DOHH2 (cell line): ENCODE measurements around the gene HIPK1.

Experiments used
- EZH2phosphoT487 ChIP-seq: fragments of 200-600 bp; sonication (generic); IDR thresholded peaks from 2 replicates; pipeline ENCODE4 v1.6.1; 2017; ENCODE audit warnings: borderline replicate concordance, mild to moderate bottlenecking, antibody characterized with exemption, low read length, moderate library complexity, mixed read lengths
- TF ChIP-seq, protein P1 (sequence below): fragments of 200-600 bp; sonication (generic); IDR thresholded peaks from one replicate; pipeline ENCODE4 v1.5.1; 2014; ENCODE audit warnings: antibody characterized with exemption, mild to moderate bottlenecking, low read depth, low read length; ENCODE audit not compliant: poor library complexity, severe bottlenecking

DNA sequence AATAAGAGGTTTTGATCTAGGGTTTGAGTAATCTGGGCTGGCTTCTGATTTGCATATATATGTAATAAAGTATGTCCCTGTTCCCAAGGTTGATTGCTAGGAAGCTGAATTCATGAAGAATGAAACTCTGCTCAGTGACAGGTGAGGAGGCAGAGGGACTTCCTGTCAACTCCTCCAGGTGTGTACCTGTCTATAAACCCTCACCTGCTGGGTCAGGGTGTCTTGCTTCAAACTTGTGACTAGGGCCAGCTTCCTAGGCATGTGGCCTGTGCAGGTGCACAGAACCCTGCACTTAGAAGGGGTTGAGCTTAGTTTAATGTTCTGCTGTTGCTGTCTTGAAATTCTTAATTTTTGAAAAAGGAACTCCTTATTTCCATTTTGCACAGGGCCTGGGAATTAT is 71.3 kb downstream of the HIPK1 start:
- TF ChIP-seq, protein P1, sequence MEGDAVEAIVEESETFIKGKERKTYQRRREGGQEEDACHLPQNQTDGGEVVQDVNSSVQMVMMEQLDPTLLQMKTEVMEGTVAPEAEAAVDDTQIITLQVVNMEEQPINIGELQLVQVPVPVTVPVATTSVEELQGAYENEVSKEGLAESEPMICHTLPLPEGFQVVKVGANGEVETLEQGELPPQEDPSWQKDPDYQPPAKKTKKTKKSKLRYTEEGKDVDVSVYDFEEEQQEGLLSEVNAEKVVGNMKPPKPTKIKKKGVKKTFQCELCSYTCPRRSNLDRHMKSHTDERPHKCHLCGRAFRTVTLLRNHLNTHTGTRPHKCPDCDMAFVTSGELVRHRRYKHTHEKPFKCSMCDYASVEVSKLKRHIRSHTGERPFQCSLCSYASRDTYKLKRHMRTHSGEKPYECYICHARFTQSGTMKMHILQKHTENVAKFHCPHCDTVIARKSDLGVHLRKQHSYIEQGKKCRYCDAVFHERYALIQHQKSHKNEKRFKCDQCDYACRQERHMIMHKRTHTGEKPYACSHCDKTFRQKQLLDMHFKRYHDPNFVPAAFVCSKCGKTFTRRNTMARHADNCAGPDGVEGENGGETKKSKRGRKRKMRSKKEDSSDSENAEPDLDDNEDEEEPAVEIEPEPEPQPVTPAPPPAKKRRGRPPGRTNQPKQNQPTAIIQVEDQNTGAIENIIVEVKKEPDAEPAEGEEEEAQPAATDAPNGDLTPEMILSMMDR = no peak
- no peak for TF ChIP-seq EZH2phosphoT487
